Activated CD8-positive, alpha-beta memory T cell treated with anti-CD3 and anti-CD28 coated beads, Interleukin-2, amount 10 ng/mL, durations not matched to agents 7 days and 5 days (primary cell): ENCODE measurements around the gene HPCA. TPM values are rescaled to one million over a fixed set of nuclear protein-coding genes. Genes with fewer than 3 reads are reported as not detected.

Experiments used
- ATAC-seq: fragments of 150-1000 bp; cut with Tn5 transposase; one replicate; pipeline ENCODE4 v1.10.0; 2021; ENCODE audit warnings: moderate library complexity
- CTCF ChIA-PET: fragments of 350-600 bp; sonication (Branson Sonifier 250); formaldehyde crosslinking; loops from one replicate; lab custom pipeline; 2021; ENCODE audit warnings: antibody characterized with exemption; lab: Charles Lee
- DNase-seq: peaks from one replicate; pipeline ENCODE4 v3.0.0-alpha.2; 2020
- H3K27ac Mint-ChIP-seq: one replicate; pipeline ENCODE4 v1.8.0; 2021; ENCODE audit warnings: mild to moderate bottlenecking, mixed read lengths
- H3K27me3 Mint-ChIP-seq: one replicate; pipeline ENCODE4 v1.8.0; 2021; ENCODE audit warnings: mixed read lengths
- H3K36me3 Mint-ChIP-seq: one replicate; pipeline ENCODE4 v1.8.0; 2021; ENCODE audit warnings: mild to moderate bottlenecking, mixed read lengths
- H3K4me1 Mint-ChIP-seq: one replicate; pipeline ENCODE4 v1.8.0; 2021; ENCODE audit warnings: mixed read lengths
- H3K4me3 Mint-ChIP-seq: one replicate; pipeline ENCODE4 v1.8.0; 2021; ENCODE audit warnings: mild to moderate bottlenecking, moderate library complexity, mixed read lengths
- H3K9me3 Mint-ChIP-seq: one replicate; pipeline ENCODE4 v1.8.0; 2022; ENCODE audit warnings: low read depth, mixed read lengths
- total RNA-seq, 2 experiments: library from RNA; stranded (reverse); gene quantifications; one replicate each; pipeline ENCODE4 v1.2.3, GENCODE V29; 2021

HPCA gene
- total RNA-seq, 2 experiments from 2014 or later: 0.35 TPM; not detected in 1

GRCh38 chr1:32925403-32926162 lies 39.3 kb downstream of the HPCA start:
- H3K27me3 Mint-ChIP-seq: peaks cover 71% of the 10 kb centered on the region
- H3K4me3 Mint-ChIP-seq: peak overlapping the region; percentile 16
- H3K9me3 Mint-ChIP-seq: no peaks in the 10 kb centered on the region
- no peaks in the 10 kb centered on the region for H3K36me3 Mint-ChIP-seq
- H3K4me1 Mint-ChIP-seq: peaks cover 14% of the 10 kb centered on the region
- no peak overlapping the region for H3K27ac Mint-ChIP-seq
- CTCF ChIA-PET: interaction anchor here (1.3 to 1.5 kb wide), 2 partner anchors 11 to 13 kb away, joined by 3 read pairs; no protein-coding TSS in a partner anchor
- DNase-seq (no peak), ATAC-seq (no peak)

GRCh38 chr1:32926562-32926961 lies 40.3 kb downstream of the HPCA start:
- CTCF ChIA-PET: interaction anchor here (0.9 to 1.5 kb wide), 2 partner anchors 12 kb away, joined by 3 to 4 read pairs; no protein-coding TSS in a partner anchor
- H3K9me3 Mint-ChIP-seq: no peaks in the 10 kb centered on the region
- no peak for DNase-seq
- no peak overlapping the region for H3K27ac Mint-ChIP-seq
- H3K4me1 Mint-ChIP-seq: peaks cover 14% of the 10 kb centered on the region
- no peaks in the 10 kb centered on the region for H3K36me3 Mint-ChIP-seq
- no peak for ATAC-seq
- H3K4me3 Mint-ChIP-seq: no peak overlapping the region
- H3K27me3 Mint-ChIP-seq: peaks cover 64% of the 10 kb centered on the region

- ATAC-seq: no peak
These were observed 41.1 kb downstream of the HPCA start for GRCh38 chr1:32927441-32927840.

GRCh38 chr1:32928285-32928684 lies 42.0 kb downstream of the HPCA start:
- DNase-seq (no peak), ATAC-seq (no peak)
- H3K36me3 Mint-ChIP-seq: no peaks in the 10 kb centered on the region
- CTCF ChIA-PET: interaction anchor here (0.8 to 8.1 kb wide), 3 partner anchors 17 to 158 kb away, joined by 3 to 84 read pairs (median 3); no protein-coding TSS in a partner anchor
- H3K9me3 Mint-ChIP-seq: no peaks in the 10 kb centered on the region
- peaks cover 14% of the 10 kb centered on the region for H3K4me1 Mint-ChIP-seq
- H3K27me3 Mint-ChIP-seq: peaks cover 48% of the 10 kb centered on the region
- H3K4me3 Mint-ChIP-seq: no peak overlapping the region
- H3K27ac Mint-ChIP-seq: no peak overlapping the region

More at GRCh38 chr1:32927441-32927840, 41.1 kb downstream of the HPCA start:
- Mint-ChIP-seq H3K9me3 (no peaks in the 10 kb centered on the region), H3K4me1 (peaks cover 14% of the 10 kb centered on the region), H3K36me3 (no peaks in the 10 kb centered on the region), H3K27ac (no peak overlapping the region), H3K4me3 (no peak overlapping the region), H3K27me3 (peaks cover 56% of the 10 kb centered on the region)
- DNase-seq: no peak
- CTCF ChIA-PET: interaction anchor here (0.9 kb wide), 1 partner anchor 17 kb away, joined by 3 read pairs; no protein-coding TSS in a partner anchor

DNA sequence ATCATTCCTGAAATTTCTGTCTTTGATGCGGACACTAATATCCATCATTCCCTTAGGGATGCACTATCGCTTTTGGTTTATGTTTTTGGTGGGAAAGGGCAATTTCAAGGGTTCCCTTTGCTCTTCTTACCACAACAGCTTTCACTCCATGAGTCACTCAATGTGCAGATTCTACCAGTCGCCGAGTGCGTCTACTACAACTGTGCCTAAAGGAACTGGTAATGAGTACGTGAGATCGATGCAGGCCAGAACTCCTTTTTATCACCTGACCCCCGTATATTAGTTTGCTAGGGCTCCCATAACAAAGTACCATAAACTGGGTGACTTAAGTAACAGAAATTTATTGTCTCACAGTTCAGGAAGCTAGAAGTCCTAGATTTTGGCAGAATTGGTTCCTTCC lies 42.4 kb downstream of the HPCA start:
- H3K4me1 Mint-ChIP-seq: peaks cover 16% of the 10 kb centered on the region
- H3K9me3 Mint-ChIP-seq: no peaks in the 10 kb centered on the region
- CTCF ChIA-PET: interaction anchor here (0.8 to 8.1 kb wide), 2 partner anchors 128 to 158 kb away, joined by 3 to 84 read pairs; no protein-coding TSS in a partner anchor
- ATAC-seq (no peak), DNase-seq (no peak)
- H3K27me3 Mint-ChIP-seq: peaks cover 44% of the 10 kb centered on the region
- no peak overlapping the region for H3K27ac Mint-ChIP-seq
- no peak overlapping the region for H3K4me3 Mint-ChIP-seq
- H3K36me3 Mint-ChIP-seq: no peaks in the 10 kb centered on the region

- H3K36me3 Mint-ChIP-seq: peaks cover 3% of the 10 kb centered on the region
- CTCF ChIA-PET: interaction anchor here (8.1 kb wide), 1 partner anchor 127 kb away, joined by 84 read pairs; no protein-coding TSS in a partner anchor
- H3K9me3 Mint-ChIP-seq: no peaks in the 10 kb centered on the region
- DNase-seq: no peak
- H3K4me1 Mint-ChIP-seq: peaks cover 20% of the 10 kb centered on the region
- ATAC-seq: no peak
- H3K4me3 Mint-ChIP-seq: no peak overlapping the region
- H3K27me3 Mint-ChIP-seq: peaks cover 37% of the 10 kb centered on the region
- no peak overlapping the region for H3K27ac Mint-ChIP-seq
These were observed 43.1 kb downstream of the HPCA start for GRCh38 chr1:32929366-32929765.

DNA sequence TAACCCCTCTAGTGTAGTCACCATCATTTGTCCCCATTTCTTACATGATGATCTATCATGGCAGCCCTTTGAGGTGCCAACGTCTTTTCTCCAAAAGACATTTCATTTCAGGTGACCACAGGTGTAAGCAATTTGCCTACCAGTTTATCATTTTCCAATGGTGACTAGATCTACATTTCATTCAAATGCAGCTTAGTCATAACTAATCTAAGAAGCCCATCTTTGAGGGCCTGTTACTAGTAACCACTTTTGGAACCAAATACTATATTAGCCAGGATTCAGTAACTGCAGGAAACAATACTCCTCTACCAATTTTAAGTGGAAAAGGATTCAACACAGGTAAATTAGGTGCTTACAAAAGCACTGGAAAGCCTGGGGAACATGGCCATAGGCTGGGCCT lies 45.5 kb downstream of the HPCA start:
- H3K27ac Mint-ChIP-seq: no peak overlapping the region
- ATAC-seq (no peak), DNase-seq (no peak)
- peaks cover 15% of the 10 kb centered on the region for H3K4me1 Mint-ChIP-seq
- no peaks in the 10 kb centered on the region for H3K9me3 Mint-ChIP-seq
- CTCF ChIA-PET: interaction anchor here (0.9 to 8.1 kb wide), 11 partner anchors 21 to 219 kb away, joined by 3 to 84 read pairs (median 4); no protein-coding TSS in a partner anchor
- no peak overlapping the region for H3K4me3 Mint-ChIP-seq
- H3K36me3 Mint-ChIP-seq: peaks cover 11% of the 10 kb centered on the region
- H3K27me3 Mint-ChIP-seq: peaks cover 16% of the 10 kb centered on the region

DNA sequence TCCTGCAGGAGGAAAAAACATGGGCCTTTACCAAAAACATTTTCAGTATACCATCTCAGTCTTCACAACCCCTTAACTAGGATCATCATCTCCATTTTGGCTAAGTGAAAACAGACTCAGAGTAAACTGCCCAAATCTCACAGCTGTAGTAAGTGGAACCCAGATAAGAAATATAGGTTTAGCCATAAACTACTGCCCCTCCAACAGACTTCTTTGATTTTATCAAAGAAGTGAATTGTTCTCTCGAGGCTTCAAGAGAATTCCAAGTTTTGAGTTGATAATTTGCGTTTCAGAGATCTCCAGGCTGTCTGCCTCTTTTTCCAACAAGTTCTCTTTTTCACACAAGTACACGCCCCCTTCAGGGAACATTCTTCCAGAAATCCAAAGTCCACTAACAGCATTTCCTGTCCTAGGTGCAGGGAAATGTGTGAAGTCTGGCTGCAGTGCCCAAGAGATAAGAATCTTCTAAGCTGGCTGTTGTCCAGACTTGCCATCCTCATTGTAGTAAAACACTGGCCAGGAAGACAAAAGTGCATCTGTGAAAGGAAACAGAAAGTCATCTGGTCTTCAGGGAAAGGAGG lies 47.5 kb downstream of the HPCA start:
- Mint-ChIP-seq H3K36me3 (peaks cover 28% of the 10 kb centered on the region), H3K4me3 (no peak overlapping the region), H3K9me3 (no peaks in the 10 kb centered on the region), H3K4me1 (peaks cover 34% of the 10 kb centered on the region), H3K27me3 (no peaks in the 10 kb centered on the region), H3K27ac (peak overlapping the region; percentile 32)
- CTCF ChIA-PET: interaction anchor here (0.7 to 8.1 kb wide), 35 partner anchors 9 to 222 kb away, joined by 3 to 84 read pairs (median 4); partner anchors contain the start of gene RNF19B
- ATAC-seq: no peak
- no peak for DNase-seq

DNA sequence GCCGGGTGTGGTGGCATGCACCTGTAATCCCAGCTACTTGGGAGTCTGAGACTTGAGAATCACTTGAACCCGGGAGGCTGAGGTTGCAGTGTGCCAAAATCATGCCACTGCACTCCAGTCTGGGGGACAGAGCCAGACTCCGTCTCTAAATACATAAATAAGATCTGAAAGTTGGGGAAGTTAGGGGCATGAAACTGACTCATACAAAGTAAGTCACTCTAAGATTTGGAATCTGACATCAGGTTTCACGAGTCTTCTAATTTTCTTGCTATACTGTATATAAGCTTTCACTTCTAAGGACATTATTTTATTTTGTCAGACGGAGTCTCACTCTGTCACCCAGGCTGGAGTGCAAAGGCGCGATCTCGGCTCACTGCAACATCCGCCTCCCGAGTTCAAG lies 48.2 kb downstream of the HPCA start:
- H3K27ac Mint-ChIP-seq: no peak overlapping the region
- H3K27me3 Mint-ChIP-seq: no peaks in the 10 kb centered on the region
- H3K4me1 Mint-ChIP-seq: peaks cover 40% of the 10 kb centered on the region
- no peak overlapping the region for H3K4me3 Mint-ChIP-seq
- H3K36me3 Mint-ChIP-seq: peaks cover 33% of the 10 kb centered on the region
- ATAC-seq (no peak), DNase-seq (no peak)
- CTCF ChIA-PET: interaction anchor here (0.7 to 8.1 kb wide), 19 partner anchors 9 to 160 kb away, joined by 3 to 84 read pairs (median 6); partner anchors contain the start of gene RNF19B
- no peaks in the 10 kb centered on the region for H3K9me3 Mint-ChIP-seq

- DNase-seq (no peak), ATAC-seq (no peak)
- H3K4me3 Mint-ChIP-seq: no peak overlapping the region
- CTCF ChIA-PET: interaction anchor here (0.8 to 1.4 kb wide), 5 partner anchors 64 to 190 kb away, joined by 3 to 8 read pairs (median 3); no protein-coding TSS in a partner anchor
- H3K4me1 Mint-ChIP-seq: peaks cover 58% of the 10 kb centered on the region
- H3K27me3 Mint-ChIP-seq: no peaks in the 10 kb centered on the region
- no peak overlapping the region for H3K27ac Mint-ChIP-seq
- no peaks in the 10 kb centered on the region for H3K9me3 Mint-ChIP-seq
- H3K36me3 Mint-ChIP-seq: peaks cover 43% of the 10 kb centered on the region
These were observed 50.8 kb downstream of the HPCA start for GRCh38 chr1:32937061-32937460.

GRCh38 chr1:32939655-32940371 lies 53.5 kb downstream of the HPCA start:
- Mint-ChIP-seq H3K4me3 (peak overlapping the region; percentile 39), H3K27ac (peak overlapping the region; percentile 80), H3K4me1 (peaks cover 57% of the 10 kb centered on the region), H3K36me3 (peaks cover 57% of the 10 kb centered on the region), H3K27me3 (no peaks in the 10 kb centered on the region), H3K9me3 (no peaks in the 10 kb centered on the region)
- DNase-seq (peak; percentile 59), ATAC-seq (peak; percentile 69)
- CTCF ChIA-PET: interaction anchor here (0.7 to 2.2 kb wide), 10 partner anchors 15 to 154 kb away, joined by 3 to 7 read pairs (median 4); no protein-coding TSS in a partner anchor

DNA sequence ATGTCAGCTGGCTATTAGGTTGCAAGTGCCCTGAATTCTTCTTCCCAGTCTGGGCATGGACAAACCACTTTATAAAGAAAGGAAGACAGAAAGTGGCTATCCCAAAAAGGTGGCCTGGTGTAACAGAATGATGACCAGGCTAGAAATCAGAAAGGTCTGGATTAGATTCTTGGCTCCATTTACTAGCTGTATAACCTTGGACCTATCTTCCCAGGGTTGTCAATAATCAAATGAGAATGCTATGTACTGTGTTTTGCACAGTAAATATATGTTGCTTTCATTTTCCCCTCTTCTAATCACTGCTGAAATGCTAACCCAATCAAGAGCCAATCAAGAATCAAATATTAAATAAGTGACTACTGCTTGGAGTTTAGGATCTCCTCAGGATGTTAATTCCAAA lies 57.9 kb downstream of the HPCA start:
- Mint-ChIP-seq H3K36me3 (peaks cover 50% of the 10 kb centered on the region), H3K4me3 (no peak overlapping the region), H3K27ac (peak overlapping the region; percentile 33), H3K27me3 (no peaks in the 10 kb centered on the region), H3K9me3 (no peaks in the 10 kb centered on the region), H3K4me1 (peaks cover 30% of the 10 kb centered on the region)
- DNase-seq (no peak), ATAC-seq (no peak)
- CTCF ChIA-PET: interaction anchor here (0.6 to 1.7 kb wide), 6 partner anchors 10 to 142 kb away, joined by 3 to 6 read pairs (median 4); no protein-coding TSS in a partner anchor
